C4-2B (cell line): ENCODE measurements around the gene POLR1A.

ENCODE experiments used
- CTCF ChIP-seq: fragments of 450-650 bp; conservative IDR thresholded peaks from 2 replicates; pipeline ENCODE4 v1.5.1; 2017; ENCODE audit warnings: mild to moderate bottlenecking
- ZFX ChIP-seq: fragments of 450-650 bp; IDR thresholded peaks from 2 replicates; pipeline ENCODE4 v1.6.1; 2017

GRCh38 chr2:86079981-86080911 lies 25.4 kb downstream of the POLR1A start:
- TF ChIP-seq CTCF: peak; percentile 81
- TF ChIP-seq ZFX: no peak
